Measurements from ENCODE around the gene CELSR3. TPM values are rescaled to one million over a fixed set of nuclear protein-coding genes. Genes with fewer than 3 reads are reported as not detected.
A peak's percentile ranks its signal among the peaks of the same experiment; 100 is the strongest.

The CELSR3 gene, protein sequence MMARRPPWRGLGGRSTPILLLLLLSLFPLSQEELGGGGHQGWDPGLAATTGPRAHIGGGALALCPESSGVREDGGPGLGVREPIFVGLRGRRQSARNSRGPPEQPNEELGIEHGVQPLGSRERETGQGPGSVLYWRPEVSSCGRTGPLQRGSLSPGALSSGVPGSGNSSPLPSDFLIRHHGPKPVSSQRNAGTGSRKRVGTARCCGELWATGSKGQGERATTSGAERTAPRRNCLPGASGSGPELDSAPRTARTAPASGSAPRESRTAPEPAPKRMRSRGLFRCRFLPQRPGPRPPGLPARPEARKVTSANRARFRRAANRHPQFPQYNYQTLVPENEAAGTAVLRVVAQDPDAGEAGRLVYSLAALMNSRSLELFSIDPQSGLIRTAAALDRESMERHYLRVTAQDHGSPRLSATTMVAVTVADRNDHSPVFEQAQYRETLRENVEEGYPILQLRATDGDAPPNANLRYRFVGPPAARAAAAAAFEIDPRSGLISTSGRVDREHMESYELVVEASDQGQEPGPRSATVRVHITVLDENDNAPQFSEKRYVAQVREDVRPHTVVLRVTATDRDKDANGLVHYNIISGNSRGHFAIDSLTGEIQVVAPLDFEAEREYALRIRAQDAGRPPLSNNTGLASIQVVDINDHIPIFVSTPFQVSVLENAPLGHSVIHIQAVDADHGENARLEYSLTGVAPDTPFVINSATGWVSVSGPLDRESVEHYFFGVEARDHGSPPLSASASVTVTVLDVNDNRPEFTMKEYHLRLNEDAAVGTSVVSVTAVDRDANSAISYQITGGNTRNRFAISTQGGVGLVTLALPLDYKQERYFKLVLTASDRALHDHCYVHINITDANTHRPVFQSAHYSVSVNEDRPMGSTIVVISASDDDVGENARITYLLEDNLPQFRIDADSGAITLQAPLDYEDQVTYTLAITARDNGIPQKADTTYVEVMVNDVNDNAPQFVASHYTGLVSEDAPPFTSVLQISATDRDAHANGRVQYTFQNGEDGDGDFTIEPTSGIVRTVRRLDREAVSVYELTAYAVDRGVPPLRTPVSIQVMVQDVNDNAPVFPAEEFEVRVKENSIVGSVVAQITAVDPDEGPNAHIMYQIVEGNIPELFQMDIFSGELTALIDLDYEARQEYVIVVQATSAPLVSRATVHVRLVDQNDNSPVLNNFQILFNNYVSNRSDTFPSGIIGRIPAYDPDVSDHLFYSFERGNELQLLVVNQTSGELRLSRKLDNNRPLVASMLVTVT (N-terminal part only)
- total RNA-seq = 1.5 and 2.3 TPM in 2 replicates

DNA sequence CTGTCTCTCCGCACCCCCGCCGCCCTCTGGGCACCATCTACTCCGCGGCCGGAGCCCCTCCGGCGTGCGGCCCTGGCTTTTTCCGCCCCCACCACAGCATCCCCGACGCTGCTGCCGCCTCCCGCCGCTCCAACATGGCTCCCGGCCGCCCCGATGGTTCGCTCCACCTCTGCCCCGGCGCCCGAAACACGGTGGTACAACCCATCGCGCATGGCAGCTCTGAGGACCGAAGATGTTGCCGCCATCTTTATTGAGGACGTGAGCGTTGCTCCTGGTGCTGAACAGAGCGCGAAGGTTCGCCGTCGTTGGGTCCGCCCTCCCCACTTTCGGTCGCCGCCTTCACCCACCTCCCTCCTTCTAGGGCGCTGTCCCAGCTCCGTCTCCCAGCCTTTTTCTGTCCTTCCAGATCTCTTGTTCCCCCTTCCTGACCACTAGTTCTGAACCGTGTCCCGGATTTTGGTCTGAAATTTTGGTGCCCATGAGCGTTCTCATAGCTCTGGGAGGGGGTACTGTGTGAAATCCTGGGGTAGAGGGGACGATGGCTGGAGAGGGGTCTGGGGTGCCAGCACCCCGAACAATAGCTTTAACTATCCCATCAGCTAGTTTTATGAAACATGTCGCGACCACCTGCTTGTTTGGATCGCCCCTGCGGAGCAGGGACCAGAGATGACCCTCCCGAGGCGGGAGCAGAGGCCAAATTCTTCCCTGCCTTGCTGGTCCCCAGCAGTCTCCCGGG, at the start of gene CELSR3:
TSS of gene CELSR3 (minus strand) at position 134 of the 736 bp plus-strand sequence. CDS start 252 bp downstream, outside the sequence.
- peak; percentile 35 for ATAC-seq (ENCODE audit: low read depth)
- Mint-ChIP-seq H3K9me3 (no peaks in the 10 kb centered on the region), H3K27me3 (peaks cover 14% of the 10 kb centered on the region), H3K27ac (peak within 1 kb of the TSS; percentile 50), H3K4me3 (peak within 1 kb of the TSS; percentile 81), H3K4me1 (peaks cover 24% of the 10 kb centered on the region), H3K36me3 (ENCODE audit: low read depth) (no peaks in the 10 kb centered on the region)
- no peak for DNase-seq
- TF ChIP-seq, protein P1, sequence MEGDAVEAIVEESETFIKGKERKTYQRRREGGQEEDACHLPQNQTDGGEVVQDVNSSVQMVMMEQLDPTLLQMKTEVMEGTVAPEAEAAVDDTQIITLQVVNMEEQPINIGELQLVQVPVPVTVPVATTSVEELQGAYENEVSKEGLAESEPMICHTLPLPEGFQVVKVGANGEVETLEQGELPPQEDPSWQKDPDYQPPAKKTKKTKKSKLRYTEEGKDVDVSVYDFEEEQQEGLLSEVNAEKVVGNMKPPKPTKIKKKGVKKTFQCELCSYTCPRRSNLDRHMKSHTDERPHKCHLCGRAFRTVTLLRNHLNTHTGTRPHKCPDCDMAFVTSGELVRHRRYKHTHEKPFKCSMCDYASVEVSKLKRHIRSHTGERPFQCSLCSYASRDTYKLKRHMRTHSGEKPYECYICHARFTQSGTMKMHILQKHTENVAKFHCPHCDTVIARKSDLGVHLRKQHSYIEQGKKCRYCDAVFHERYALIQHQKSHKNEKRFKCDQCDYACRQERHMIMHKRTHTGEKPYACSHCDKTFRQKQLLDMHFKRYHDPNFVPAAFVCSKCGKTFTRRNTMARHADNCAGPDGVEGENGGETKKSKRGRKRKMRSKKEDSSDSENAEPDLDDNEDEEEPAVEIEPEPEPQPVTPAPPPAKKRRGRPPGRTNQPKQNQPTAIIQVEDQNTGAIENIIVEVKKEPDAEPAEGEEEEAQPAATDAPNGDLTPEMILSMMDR (IDR thresholded peaks at IDR 0.05) = no peak
- CTCF ChIA-PET = interaction anchor here (0.9 to 1.6 kb wide), 2 partner anchors 27 to 114 kb away, joined by 3 read pairs; no protein-coding TSS in a partner anchor
- POLR2A ChIA-PET = no interaction called here
- intact Hi-C loops (cut with micrococcal nuclease) = no loop called here

DNA sequence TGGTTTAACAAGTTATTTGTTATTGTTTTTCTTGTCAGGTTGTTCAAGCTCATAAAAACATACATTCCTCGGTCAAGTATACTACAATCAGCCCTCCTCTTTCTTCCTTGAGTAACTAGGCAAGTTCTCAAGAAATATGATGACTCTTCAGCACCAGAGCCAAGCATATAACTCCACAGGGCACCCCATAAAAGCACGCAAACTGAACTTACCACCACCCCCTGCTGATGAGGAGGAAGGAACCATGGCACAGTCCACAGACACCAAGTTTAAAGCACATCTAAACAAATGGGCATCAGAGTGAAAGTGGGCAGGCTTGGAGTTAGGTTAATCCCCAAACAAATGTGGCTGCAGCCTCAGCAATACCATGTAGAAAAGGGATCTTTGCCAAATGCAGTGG, 49.0 kb upstream of the CELSR3 start:
- Mint-ChIP-seq H3K27ac (no peak overlapping the region), H3K9me3 (no peaks in the 10 kb centered on the region), H3K36me3 (ENCODE audit: low read depth) (peaks cover 64% of the 10 kb centered on the region), H3K27me3 (no peaks in the 10 kb centered on the region), H3K4me1 (peaks cover 57% of the 10 kb centered on the region), H3K4me3 (no peak overlapping the region)
- ATAC-seq (ENCODE audit: low read depth) = no peak
- ChIA-PET CTCF (no interaction called here), POLR2A (no interaction called here)
- no peak for DNase-seq
- intact Hi-C loops (cut with micrococcal nuclease) = loop anchor here (10.0 kb wide), 2 partner anchors 267 to 703 kb away; partner anchors contain the start of genes ATRIP, CCDC51, RHOA and TCTA
- TF ChIP-seq, protein P1 (IDR thresholded peaks at IDR 0.05) = no peak

DNA sequence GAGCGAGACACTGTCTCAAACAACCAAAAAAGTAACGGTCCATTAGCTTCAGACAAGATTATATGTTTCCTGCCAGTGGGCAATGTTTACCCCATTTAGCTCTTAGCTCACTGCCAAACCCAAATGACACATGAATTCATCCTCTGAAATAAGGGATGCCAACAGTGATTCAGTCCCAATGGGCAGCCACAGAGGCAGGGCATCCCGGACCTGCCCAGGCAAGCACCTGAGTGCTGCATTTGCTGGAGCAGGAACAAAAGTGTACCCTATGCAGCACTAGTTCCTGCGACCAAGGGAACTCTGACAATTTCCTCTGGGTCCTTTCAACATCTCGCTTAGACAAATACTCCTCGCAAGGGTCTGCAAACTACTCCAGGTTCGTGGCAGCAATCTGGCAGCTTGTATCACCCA, 46.4 kb upstream of the CELSR3 start:
- Mint-ChIP-seq H3K36me3 (ENCODE audit: low read depth) (peaks cover 64% of the 10 kb centered on the region), H3K4me3 (no peak overlapping the region), H3K27me3 (no peaks in the 10 kb centered on the region), H3K9me3 (no peaks in the 10 kb centered on the region), H3K27ac (peak overlapping the region; percentile 53), H3K4me1 (peaks cover 38% of the 10 kb centered on the region)
- ChIA-PET CTCF (interaction anchor here (1.3 kb wide), 1 partner anchor 23 kb away, joined by 3 read pairs; the partner anchor contains the start of gene NCKIPSD), POLR2A (interaction anchor here (1.6 kb wide), 1 partner anchor 8 kb away, joined by 5 read pairs; the partner anchor contains the start of gene IP6K2)
- TF ChIP-seq, protein P1 (IDR thresholded peaks at IDR 0.05) = no peak
- DNase-seq (no peak), ATAC-seq (ENCODE audit: low read depth) (peak; percentile 14)
- intact Hi-C loops (cut with micrococcal nuclease) = no loop called here

DNA sequence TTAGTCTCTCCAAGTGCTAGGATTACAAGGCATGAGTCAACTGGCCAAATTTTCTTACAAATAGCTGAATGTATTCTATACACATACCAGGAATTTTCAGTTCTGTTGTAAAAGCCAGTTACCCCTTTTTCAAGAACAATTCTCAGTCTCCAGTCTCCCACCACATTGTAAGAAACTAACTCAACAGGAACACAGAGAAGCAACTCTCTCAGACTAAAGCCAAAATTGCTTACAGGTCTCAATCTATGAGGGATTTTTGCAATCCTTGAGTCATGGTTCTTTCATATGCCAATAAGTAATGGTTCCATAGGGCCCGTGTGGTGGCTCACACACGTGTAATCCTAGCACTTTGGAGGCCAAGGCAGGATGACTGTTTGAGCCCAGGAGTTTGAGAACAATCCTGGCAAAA, 45.8 kb upstream of the CELSR3 start:
- POLR2A ChIA-PET = interaction anchor here (1.6 kb wide), 1 partner anchor 9 kb away, joined by 5 read pairs; the partner anchor contains the start of gene IP6K2
- CTCF ChIA-PET = interaction anchor here (1.3 kb wide), 1 partner anchor 23 kb away, joined by 3 read pairs; the partner anchor contains the start of gene NCKIPSD

More for the DNA sequence above, 45.8 kb upstream of the CELSR3 start:
- ATAC-seq (ENCODE audit: low read depth) (no peak), DNase-seq (no peak)
- peaks cover 64% of the 10 kb centered on the region for H3K36me3 Mint-ChIP-seq (ENCODE audit: low read depth)
- TF ChIP-seq, protein P1 (IDR thresholded peaks at IDR 0.05) = no peak
- H3K27ac Mint-ChIP-seq = no peak overlapping the region
- H3K9me3 Mint-ChIP-seq = no peaks in the 10 kb centered on the region
- no peaks in the 10 kb centered on the region for H3K27me3 Mint-ChIP-seq
- H3K4me3 Mint-ChIP-seq = no peak overlapping the region
- H3K4me1 Mint-ChIP-seq = peaks cover 37% of the 10 kb centered on the region
- intact Hi-C loops (cut with micrococcal nuclease) = no loop called here
